ENCODE data around the gene PTPDC1. TPM values are rescaled to one million over a fixed set of nuclear protein-coding genes. Genes with fewer than 3 reads are reported as not detected.

The PTPDC1 gene
- 10 to 100 TPM; 12.3 to 19.1 (median 15.7) TPM for polyA plus RNA-seq (ENCODE audit: insufficient read depth in 1 of 5, insufficient read length in 5 of 5, low replicate concordance in 1 of 5)
- long read RNA-seq, donor 1, full-length matches to known transcripts: 3 of 3 reads
- long read RNA-seq, donor 1, partial matches to known transcripts: 0 of 3 reads
- long read RNA-seq, donor 1, other reads (novel, unspliced or antisense): 0 of 3 reads
- long read RNA-seq, donor 2, full-length matches to known transcripts: 2 of 2 reads
- long read RNA-seq, donor 2, partial matches to known transcripts: 0 of 2 reads
- long read RNA-seq, donor 2, other reads (novel, unspliced or antisense): 0 of 2 reads
- long read RNA-seq, donor 3, partial matches to known transcripts: 0 of 1 reads
- long read RNA-seq, donor 3, other reads (novel, unspliced or antisense): 0 of 1 reads
- long read RNA-seq, donor 4, partial matches to known transcripts: 0 of 3 reads
- long read RNA-seq, donor 4, other reads (novel, unspliced or antisense): 0 of 3 reads
- long read RNA-seq, donor 5, full-length matches to known transcripts: 4 of 4 reads
- long read RNA-seq, donor 5, partial matches to known transcripts: 0 of 4 reads
- long read RNA-seq, donor 5, other reads (novel, unspliced or antisense): 0 of 4 reads
- long read RNA-seq, donor 6, full-length matches to known transcripts: 1 of 1 reads
- long read RNA-seq, donor 6, partial matches to known transcripts: 0 of 1 reads
- long read RNA-seq, donor 6, other reads (novel, unspliced or antisense): 0 of 1 reads
- long read RNA-seq, donor 7: 0 reads
- long read RNA-seq, donor 8, full-length matches to known transcripts: 1 of 1 reads
- long read RNA-seq, donor 8, partial matches to known transcripts: 0 of 1 reads
- long read RNA-seq, donor 8, other reads (novel, unspliced or antisense): 0 of 1 reads

- DNase-seq: no peak
These were observed at the start of gene PTPDC1 for GRCh38 chr9:94084314-94084713. Gene PTPDC1, plus strand, starts transcription at chr9:94084464. Its CDS starts 67 bp downstream, at chr9:94084531.

- no peak for DNase-seq
These were observed 49.8 kb upstream of the PTPDC1 start for GRCh38 chr9:94034511-94034910.

GRCh38 chr9:94039786-94040185, 44.5 kb upstream of the PTPDC1 start:
- DNase-seq: no peak

- DNase-seq: no peak
These were observed 41.5 kb upstream of the PTPDC1 start for GRCh38 chr9:94042516-94043360.

- no peak for DNase-seq
These were observed 29.5 kb upstream of the PTPDC1 start for GRCh38 chr9:94054716-94055115.

- DNase-seq: no peak
These were observed 27.8 kb upstream of the PTPDC1 start for GRCh38 chr9:94056442-94056974.

- DNase-seq: no peak
These were observed 26.3 kb upstream of the PTPDC1 start for GRCh38 chr9:94057918-94058317.

- DNase-seq: no peak
These were observed 22.4 kb upstream of the PTPDC1 start for GRCh38 chr9:94061864-94062263.

GRCh38 chr9:94065535-94065961, 18.7 kb upstream of the PTPDC1 start:
- DNase-seq: peak in 1 of 2 donors; percentile 65

- no peak for DNase-seq
These were observed 16.0 kb upstream of the PTPDC1 start for GRCh38 chr9:94068257-94068656.

- DNase-seq: no peak
These were observed 7.7 kb upstream of the PTPDC1 start for GRCh38 chr9:94076557-94076956.

GRCh38 chr9:94078086-94078485, 6.2 kb upstream of the PTPDC1 start:
- DNase-seq: no peak

GRCh38 chr9:94079236-94079635, 5.0 kb upstream of the PTPDC1 start:
- no peak for DNase-seq

GRCh38 chr9:94080249-94080648, 4.0 kb upstream of the PTPDC1 start:
- no peak for DNase-seq

GRCh38 chr9:94081435-94081834, 2.8 kb upstream of the PTPDC1 start:
- DNase-seq: no peak

- no peak for DNase-seq
These were observed 2.3 kb upstream of the PTPDC1 start for GRCh38 chr9:94081864-94082463.

- no peak for DNase-seq
These were observed 1.7 kb upstream of the PTPDC1 start for GRCh38 chr9:94082553-94082952.

- no peak for DNase-seq
These were observed 1.3 kb upstream of the PTPDC1 start for GRCh38 chr9:94082956-94083355.

- no peak for DNase-seq
These were observed 880 bp upstream of the PTPDC1 start for GRCh38 chr9:94083384-94083783.

- no peak for DNase-seq
These were observed 887 bp downstream of the PTPDC1 start for GRCh38 chr9:94085062-94085639.

All from right lung (tissue), 10 donors.